Right kidney (tissue), 1 donor: ENCODE data around the gene GAL3ST3.
"Not testable (repeated sequence)": the region's sequence is repeated elsewhere in the genome, so short reads cannot be mapped to it uniquely, and the experiment has no call there.

ENCODE experiments used
- DNase-seq: peaks from one replicate; pipeline ENCODE4 v3.0.0-alpha.2; 2016

Gene GAL3ST3

DNA sequence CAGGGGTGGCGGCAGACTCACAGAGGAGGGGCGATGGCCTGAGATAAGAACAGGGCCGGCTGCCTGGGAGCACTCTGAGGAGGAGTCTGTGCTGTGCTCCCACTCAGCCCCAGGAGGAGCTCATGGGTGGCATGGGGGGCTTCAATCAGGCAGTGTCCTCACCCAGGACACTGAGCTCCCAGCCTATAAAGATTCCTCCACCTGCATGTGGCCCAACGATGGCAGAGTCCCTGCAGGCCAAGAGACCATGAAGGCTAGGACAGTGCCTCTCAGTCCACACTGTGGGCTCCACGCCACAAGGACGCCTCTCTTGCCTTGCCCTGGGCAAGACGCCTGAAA is 35.2 kb downstream of the GAL3ST3 start:
- no peak for DNase-seq

DNA sequence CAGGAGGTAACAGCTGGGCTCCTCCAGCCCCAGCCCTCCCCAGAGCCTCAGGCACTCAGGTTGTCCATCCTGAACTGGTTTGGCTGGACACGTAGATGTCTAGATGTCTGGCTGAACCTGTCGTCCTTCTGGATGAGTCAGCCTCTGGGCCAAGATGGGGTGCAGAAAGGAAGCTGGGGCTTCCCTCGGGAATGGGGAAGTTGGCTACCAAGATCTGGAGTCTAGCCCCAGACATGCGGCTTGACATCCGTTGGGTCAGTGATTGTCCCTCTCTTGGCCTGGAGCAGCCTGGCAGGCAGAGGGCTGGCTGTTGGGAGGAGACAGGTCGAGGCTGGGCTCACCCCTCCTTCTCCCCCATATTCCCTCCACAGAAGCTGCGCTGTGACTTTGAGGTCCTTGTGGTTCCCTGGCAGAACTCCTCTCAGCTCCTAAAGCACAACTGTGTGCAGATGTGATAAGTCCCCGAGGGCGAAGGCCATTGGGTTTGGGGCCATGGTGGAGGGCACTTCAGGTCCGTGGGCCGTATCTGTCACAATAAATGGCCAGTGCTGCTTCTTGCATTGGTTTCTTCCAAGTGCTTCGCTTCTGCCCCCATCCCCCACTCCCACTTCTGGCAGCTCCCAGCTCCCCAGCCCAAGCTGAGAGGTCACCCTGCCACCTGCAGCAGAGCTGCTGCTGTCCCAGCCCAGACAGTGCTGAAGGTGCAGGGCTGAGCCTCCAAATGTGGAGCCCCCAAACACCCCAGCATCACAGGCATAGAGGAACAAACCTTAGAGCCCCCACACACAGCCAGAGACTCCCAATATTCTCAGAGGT is 35.8 kb downstream of the GAL3ST3 start:
- no peak for DNase-seq

- DNase-seq, result no peak
Observed at GRCh38 chr11:66012371-66012945, 36.5 kb downstream of the GAL3ST3 start.

DNA sequence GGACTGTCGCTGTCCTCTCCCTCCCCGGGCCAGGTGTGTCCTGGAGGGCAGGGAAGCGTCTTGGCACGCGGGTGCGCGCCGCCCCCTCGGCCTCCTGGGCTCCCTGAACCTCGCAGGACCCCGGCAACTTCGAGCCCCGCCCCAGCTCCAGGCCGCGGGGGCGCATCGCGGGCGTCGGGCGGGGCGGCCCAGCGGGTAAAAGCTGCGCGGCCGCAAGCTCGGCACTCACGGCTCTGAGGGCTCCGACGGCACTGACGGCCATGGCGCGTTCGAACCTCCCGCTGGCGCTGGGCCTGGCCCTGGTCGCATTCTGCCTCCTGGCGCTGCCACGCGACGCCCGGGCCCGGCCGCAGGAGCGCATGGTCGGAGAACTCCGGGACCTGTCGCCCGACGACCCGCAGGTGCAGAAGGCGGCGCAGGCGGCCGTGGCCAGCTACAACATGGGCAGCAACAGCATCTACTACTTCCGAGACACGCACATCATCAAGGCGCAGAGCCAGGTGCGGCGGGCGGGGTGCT is 37.1 kb downstream of the GAL3ST3 start, which contains the start of gene CST6:
Gene CST6 (plus strand): TSS at position 224 of the 519 bp plus-strand sequence. CDS start 37 bp downstream, at position 261.
- peak; percentile 43 for DNase-seq

DNA sequence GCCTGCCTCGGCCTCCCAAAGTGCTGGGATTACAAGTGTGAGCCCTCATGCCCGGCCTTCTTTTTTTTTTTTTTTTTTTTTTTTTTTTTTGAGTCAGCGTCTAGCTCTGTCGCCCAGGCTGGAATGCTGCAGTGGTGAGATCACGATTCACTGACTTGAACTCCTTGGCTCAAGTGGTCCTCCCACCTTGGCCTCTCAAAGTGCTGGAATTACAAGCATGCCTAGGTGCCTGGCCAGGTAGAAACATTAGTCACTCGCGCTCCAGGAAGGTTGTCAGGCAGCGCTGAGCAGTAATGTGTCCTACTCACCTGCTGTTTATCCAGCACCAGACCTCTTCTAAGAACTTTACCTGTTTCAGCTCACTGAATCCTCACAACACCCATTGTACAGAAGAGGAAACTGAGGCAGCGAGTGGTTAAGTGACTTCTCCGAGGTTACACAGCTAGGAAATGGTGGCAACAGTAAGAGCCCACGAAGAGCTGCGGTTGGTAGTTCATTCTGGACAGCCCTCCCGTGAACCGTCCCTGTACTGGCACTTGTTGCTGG is 37.6 kb downstream of the GAL3ST3 start:
- no peak for DNase-seq

DNA sequence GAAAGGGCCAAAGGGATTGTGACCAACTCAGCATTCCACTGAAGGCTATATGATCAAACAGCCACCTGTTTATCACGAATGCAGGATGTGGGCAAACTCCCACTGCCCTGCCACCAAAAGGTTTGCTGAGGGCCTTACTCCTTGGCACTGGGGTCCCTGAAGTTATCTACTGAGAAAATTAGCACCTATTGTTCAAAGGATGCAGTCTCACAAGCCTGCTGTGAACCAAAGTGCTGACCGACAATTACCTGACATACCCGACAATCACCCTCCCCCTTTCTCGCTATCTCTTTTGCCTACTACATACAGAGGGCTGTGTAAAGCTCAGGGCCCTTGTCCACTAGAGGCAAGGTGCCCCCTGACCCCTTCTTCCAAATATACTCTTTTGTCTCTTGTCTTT is 38.9 kb downstream of the GAL3ST3 start:
- not testable (repeated sequence) for DNase-seq

DNA sequence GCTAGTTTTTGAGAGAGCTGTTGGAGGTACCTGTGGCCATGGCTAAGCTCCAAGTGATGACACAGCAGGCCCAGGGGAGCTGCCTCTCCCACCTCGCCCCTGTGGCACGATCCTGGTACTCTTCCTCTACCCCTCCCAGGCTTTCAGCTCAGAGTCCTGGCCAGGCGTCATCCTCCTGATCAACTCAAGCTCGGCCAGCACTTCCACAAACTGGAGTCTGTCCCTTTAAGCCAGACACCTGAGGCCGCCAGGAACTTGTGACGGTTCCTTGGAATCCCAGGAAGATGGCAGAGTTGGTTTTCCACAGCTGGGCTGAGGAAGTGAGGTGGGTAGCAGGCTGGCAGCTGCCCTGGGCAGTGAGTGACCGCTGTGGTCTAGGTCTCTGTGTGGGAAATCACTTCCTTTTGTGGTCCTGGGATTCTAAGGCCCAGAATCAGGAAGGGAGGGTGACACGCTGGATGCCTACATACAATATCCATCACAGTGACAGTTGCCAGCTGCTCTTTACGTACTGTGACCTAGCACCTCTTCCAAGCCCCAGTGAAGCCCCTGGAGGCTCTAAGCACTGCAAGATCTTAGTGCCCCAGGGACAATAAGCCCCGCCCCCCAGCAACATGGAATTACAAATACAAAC is 40.4 kb downstream of the GAL3ST3 start:
- no peak for DNase-seq

DNA sequence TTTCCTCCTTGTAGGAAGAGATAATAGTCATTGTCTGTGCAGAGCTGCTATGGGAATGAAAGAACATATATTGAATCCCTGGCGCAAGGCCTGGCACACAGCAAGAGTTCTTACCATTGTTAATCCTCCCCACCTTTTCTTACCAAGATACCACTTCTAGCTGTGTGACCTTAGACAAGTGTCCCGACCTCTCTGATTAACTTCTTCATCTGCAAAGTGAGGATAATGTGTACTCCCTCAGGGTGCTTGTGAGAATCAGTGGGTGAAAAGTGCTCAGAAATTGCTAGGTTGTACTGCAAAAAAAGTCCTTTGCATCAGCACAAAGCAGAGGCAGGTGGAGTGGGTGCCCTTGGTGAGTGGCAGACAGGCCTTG is 40.9 kb downstream of the GAL3ST3 start:
- no peak for DNase-seq

GRCh38 chr11:66007201-66007634 is 41.7 kb downstream of the GAL3ST3 start:
- no peak for DNase-seq

DNA sequence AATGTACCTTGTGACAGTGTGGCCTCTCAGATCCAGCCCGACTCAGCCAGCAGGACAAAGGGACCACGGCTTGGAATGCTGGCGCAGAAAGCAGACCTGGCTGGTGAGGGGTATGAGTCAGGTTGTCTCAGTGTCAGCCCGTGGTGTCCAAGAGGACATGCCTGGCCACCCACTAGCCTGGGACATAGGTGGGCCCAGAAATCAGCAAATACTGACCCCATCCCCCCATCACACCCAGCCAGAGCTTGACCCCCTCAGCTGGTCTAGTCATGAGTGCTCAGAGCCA is 42.1 kb downstream of the GAL3ST3 start:
- DNase-seq, result no peak

GRCh38 chr11:66006134-66006890 is 42.6 kb downstream of the GAL3ST3 start:
- DNase-seq, result no peak

GRCh38 chr11:66004186-66004585 is 44.8 kb downstream of the GAL3ST3 start:
- no peak for DNase-seq

GRCh38 chr11:66003291-66003690 is 45.7 kb downstream of the GAL3ST3 start:
- no peak for DNase-seq

- peak; percentile 67 for DNase-seq
Observed at GRCh38 chr11:66002648-66003225, 46.2 kb downstream of the GAL3ST3 start.

DNA sequence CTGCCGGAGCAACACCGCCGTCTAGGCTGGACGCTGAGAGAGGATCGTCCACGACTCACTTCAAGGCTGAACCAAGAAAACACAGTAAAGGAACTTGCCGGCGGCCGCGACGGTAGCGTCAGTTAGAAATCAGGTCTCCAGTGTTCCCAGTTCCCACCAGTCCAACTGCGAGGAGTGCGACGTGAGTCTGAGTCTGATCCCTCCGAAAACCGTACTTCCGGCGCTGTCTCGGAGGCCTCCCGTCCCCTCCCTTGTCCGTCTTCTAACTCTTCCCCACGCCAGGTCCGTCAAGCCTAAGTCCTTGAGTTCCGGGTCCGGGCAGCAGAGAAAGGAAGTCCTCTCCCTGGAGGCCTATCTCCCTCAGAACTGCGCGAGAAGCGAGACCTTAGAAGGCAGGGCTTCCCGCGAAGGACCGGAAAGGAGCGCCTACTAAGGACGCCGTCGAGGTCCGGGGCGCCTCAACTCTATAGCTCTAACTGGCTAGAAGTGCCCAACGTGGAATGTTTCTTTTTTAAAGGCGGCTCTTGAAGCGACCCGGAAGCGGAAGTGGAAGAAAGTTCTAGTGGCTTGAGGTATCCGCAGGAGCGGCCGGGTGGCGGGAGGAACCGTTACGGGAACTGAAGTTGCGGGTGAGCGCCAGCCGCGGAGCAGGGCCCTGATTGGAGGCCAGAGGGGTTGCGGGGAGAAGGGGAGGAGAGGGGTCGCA is 46.9 kb downstream of the GAL3ST3 start, which contains the start of the genes BANF1 and EIF1AD:
Gene BANF1 (plus strand): TSS at position 562 of the 706 bp plus-strand sequence. CDS start 748 bp downstream, outside the sequence.
Gene EIF1AD (minus strand): TSS at position 216 of the 706 bp plus-strand sequence. CDS start 1,768 bp downstream, outside the sequence.
- peak; percentile 97 for DNase-seq

DNA sequence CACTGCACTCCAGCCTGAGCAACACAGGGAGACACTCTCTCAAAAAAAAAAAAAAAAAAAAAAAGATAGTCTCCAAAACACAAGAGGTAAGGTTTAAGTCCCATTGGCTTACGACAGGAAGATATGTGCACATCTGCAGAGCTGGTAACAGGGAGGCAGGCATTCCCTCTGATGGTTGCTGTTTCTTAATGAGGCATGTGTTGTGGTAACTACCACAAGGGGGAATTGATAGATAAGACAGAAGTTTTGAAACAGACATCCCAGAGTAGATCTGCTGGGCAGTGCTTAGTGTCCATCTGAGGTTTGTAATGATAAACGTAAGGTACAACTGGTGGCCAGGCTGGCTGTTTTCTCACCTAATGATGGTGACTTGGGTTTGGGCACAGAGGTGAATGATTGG is 51.7 kb downstream of the GAL3ST3 start:
- DNase-seq, result no peak

DNA sequence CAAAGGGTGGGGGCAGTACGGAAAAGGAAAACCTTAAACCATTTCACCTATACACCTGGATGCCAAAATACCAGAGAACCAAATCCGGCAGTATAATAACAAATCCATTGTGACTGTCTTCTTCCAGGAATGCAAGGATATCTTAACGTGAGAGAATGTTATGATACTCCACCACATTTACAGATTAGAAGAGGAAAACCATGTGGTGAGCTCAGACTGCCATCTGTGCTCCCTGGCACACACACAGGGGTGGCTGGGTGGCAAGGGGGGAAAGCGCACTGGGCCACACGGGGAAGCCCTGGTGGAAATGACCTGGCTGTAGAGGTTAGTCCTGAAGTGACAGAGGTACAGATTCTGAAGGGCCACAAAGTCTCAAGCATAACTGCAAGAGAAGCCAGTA is 56.9 kb downstream of the GAL3ST3 start:
- no peak for DNase-seq
